Osteoblast (primary cell): ENCODE results near the gene FRAT1. TPM values are rescaled to one million over a fixed set of nuclear protein-coding genes. Genes with fewer than 3 reads are reported as not detected.

Experiments used
- DNase-seq: peaks from one replicate; pipeline ENCODE4 v3.0.0; 2011; ENCODE audit warnings: low spot score, mixed read lengths; ENCODE audit not compliant: insufficient read length; ENCODE audit errors: missing footprints
- H2AFZ ChIP-seq: 2 replicates; pipeline ENCODE4 v1.6.0; 2011; ENCODE audit warnings: mild to moderate bottlenecking, low read length
- H3K27ac ChIP-seq: 2 replicates; pipeline ENCODE4 v1.5.1; 2011; ENCODE audit warnings: mild to moderate bottlenecking, low read depth, low read length, moderate library complexity
- H3K27me3 ChIP-seq: 2 replicates; pipeline ENCODE4 v1.6.0; 2012; ENCODE audit warnings: mild to moderate bottlenecking, control low read depth, inconsistent platforms, low read length, moderate library complexity; ENCODE audit not compliant: insufficient read depth
- H3K36me3 ChIP-seq: 2 replicates; pipeline ENCODE4 v1.5.1; 2011; ENCODE audit warnings: mild to moderate bottlenecking, low read length, control low read depth, moderate library complexity; ENCODE audit not compliant: insufficient read depth
- H3K4me1 ChIP-seq: 2 replicates; pipeline ENCODE4 v1.5.1; 2011; ENCODE audit warnings: mild to moderate bottlenecking, low read length, control low read depth, moderate library complexity; ENCODE audit not compliant: insufficient read depth
- H3K4me2 ChIP-seq: 2 replicates; pipeline ENCODE4 v1.6.0; 2011; ENCODE audit warnings: mild to moderate bottlenecking, low read length; ENCODE audit not compliant: insufficient read depth
- H3K4me3 ChIP-seq: fragments of 200-600 bp; sonication (generic); 3 replicates; pipeline ENCODE4 v1.5.1; 2012; ENCODE audit warnings: mild to moderate bottlenecking, low read length, inconsistent platforms; ENCODE audit not compliant: insufficient read depth
- H3K79me2 ChIP-seq: 2 replicates; pipeline ENCODE4 v1.6.0; 2012; ENCODE audit warnings: mild to moderate bottlenecking, low read length, control low read depth, inconsistent platforms; ENCODE audit not compliant: insufficient read depth
- H3K9me3 ChIP-seq: 2 replicates; pipeline ENCODE4 v1.5.1; 2011; ENCODE audit warnings: low read depth, low read length, control low read depth
- H4K20me1 ChIP-seq: 2 replicates; pipeline ENCODE4 v1.6.0; 2012; ENCODE audit warnings: mild to moderate bottlenecking, low read length, control low read depth; ENCODE audit not compliant: insufficient read depth
- CTCF ChIP-seq: IDR thresholded peaks from 2 replicates; pipeline ENCODE4 v1.5.1; 2011; ENCODE audit warnings: mild to moderate bottlenecking, low read depth, low read length, moderate library complexity; ENCODE audit errors: extremely low read depth
- total RNA-seq: library from RNA; depleted of rRNA; stranded (reverse); fragments of >200 nt; gene quantifications from 2 replicates; pipeline ENCODE4 v1.2.3, GENCODE V29; 2012

FRAT1 gene
- total RNA-seq, 1 donor = 3.3 TPM

DNA sequence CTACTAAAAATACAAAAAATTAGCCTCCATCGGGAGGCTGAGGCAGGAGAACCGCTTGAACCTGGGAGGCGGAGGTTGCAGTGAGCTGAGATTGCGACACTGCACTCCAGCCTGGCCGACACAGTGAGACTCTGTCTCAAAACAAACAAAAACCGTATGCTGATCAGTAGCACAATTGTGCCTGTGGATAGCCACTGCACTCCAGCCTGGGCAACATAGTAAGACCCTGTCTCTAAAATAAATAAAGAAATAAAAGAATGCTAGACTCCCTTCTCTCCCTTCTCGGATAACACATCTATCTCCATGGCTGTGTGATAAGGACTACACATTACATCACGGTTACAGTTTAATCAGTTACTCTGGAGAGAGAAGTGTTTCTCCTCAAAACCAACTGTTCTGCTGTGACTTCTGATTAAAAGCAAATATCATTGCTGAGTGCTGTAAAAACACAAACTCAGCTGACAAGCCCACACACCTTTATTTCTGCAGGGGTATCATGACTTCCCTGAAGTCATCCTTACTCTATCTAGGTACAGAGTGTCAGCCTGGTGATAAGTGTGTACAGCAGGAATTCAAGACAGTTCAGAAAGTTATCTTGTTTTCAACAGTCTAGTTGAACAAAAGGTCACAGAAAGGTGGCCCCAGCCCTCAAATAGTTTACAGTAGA is 21.4 kb upstream of the FRAT1 start:
- Histone ChIP-seq H4K20me1 (no peaks in the 10 kb centered on the region), H3K79me2 (no peaks in the 10 kb centered on the region), H3K27me3 (no peaks in the 10 kb centered on the region), H3K4me2 (no peak overlapping the region), H3K36me3 (no peaks in the 10 kb centered on the region), H2AFZ (no peak overlapping the region), H3K4me3 (no peak overlapping the region), H3K27ac (no peak overlapping the region), H3K4me1 (peaks cover 2% of the 10 kb centered on the region), H3K9me3 (no peaks in the 10 kb centered on the region)
- no peak for TF ChIP-seq CTCF
- no peak for DNase-seq

GRCh38 chr10:97298223-97298571 is 20.9 kb upstream of the FRAT1 start:
- no peak overlapping the region for H2AFZ ChIP-seq

DNA sequence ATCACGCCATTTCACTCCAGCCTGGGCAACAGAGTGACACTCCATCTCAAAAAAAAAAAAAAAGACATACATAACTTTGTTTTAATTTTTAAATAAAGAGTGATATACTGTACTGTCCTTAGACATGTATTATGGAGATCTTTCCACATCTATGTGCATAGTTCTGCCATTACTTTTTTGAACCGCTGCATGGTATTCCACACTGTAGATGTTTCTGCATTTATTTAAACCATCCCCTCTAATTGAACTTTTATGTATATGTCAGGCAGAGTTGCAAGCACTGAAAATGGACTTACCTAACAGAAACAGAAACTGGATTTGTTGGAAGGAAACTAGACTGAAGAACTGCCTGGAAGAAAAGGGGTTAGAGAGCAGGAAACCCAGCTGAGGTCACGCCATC is 18.1 kb upstream of the FRAT1 start:
- no peaks in the 10 kb centered on the region for H3K36me3 ChIP-seq
- H3K9me3 ChIP-seq = no peaks in the 10 kb centered on the region
- no peak for TF ChIP-seq CTCF
- no peak for DNase-seq
- no peaks in the 10 kb centered on the region for H3K79me2 ChIP-seq
- no peaks in the 10 kb centered on the region for H4K20me1 ChIP-seq
- no peaks in the 10 kb centered on the region for H3K27me3 ChIP-seq
- H3K4me2 ChIP-seq = no peak overlapping the region
- no peak overlapping the region for H2AFZ ChIP-seq
- no peak overlapping the region for H3K27ac ChIP-seq
- H3K4me1 ChIP-seq = no peaks in the 10 kb centered on the region
- no peak overlapping the region for H3K4me3 ChIP-seq

More at GRCh38 chr10:97298223-97298571, 20.9 kb upstream of the FRAT1 start:
- Histone ChIP-seq H3K79me2 (no peaks in the 10 kb centered on the region), H3K27me3 (no peaks in the 10 kb centered on the region), H3K4me3 (no peak overlapping the region), H3K4me2 (no peak overlapping the region), H3K27ac (no peak overlapping the region), H3K36me3 (no peaks in the 10 kb centered on the region), H3K9me3 (no peaks in the 10 kb centered on the region), H4K20me1 (no peaks in the 10 kb centered on the region), H3K4me1 (no peaks in the 10 kb centered on the region)
- DNase-seq = no peak
- TF ChIP-seq CTCF = no peak

- Histone ChIP-seq H2AFZ (no peak overlapping the region), H3K27ac (no peak overlapping the region), H3K4me2 (no peak overlapping the region), H3K4me3 (no peak overlapping the region), H4K20me1 (no peaks in the 10 kb centered on the region), H3K9me3 (no peaks in the 10 kb centered on the region), H3K4me1 (no peaks in the 10 kb centered on the region), H3K79me2 (no peaks in the 10 kb centered on the region), H3K36me3 (no peaks in the 10 kb centered on the region), H3K27me3 (no peaks in the 10 kb centered on the region)
- DNase-seq = peak; percentile 38
- no peak for TF ChIP-seq CTCF
These were observed 16.8 kb upstream of the FRAT1 start for GRCh38 chr10:97302088-97302791.
